GM21360 (cell line): ENCODE data around the gene HAGH.
"Not testable (repeated sequence)": the region's sequence is repeated elsewhere in the genome, so short reads cannot be mapped to it uniquely, and the experiment has no call there.

Source experiments
- ATAC-seq: cut with Tn5 transposase; IDR thresholded peaks from one replicate; pipeline ENCODE4 v1.9.1; 2021; ENCODE audit warnings: mild to moderate bottlenecking, moderate library complexity; ENCODE audit not compliant: unreplicated experiment

Gene HAGH

GRCh38 chr16:1826691-1827573 is at the start of gene HAGH, which contains the start of gene FAHD1:
HAGH (minus strand) TSS chr16:1826825; CDS start chr16:1826787, 38 bp downstream.
FAHD1 (plus strand) TSS chr16:1827206; CDS start chr16:1827239, 33 bp downstream.
- ATAC-seq, result peak; percentile 76

- not testable (repeated sequence) for ATAC-seq
Measured at GRCh38 chr16:1876066-1876465, 49.4 kb upstream of the HAGH start.

- no peak for ATAC-seq
Measured at GRCh38 chr16:1874854-1875253, 48.2 kb upstream of the HAGH start.

GRCh38 chr16:1871974-1872635 is 45.5 kb upstream of the HAGH start, which contains the start of gene MEIOB:
MEIOB (minus strand) TSS chr16:1872164; CDS start chr16:1868175, 3,989 bp downstream.
- ATAC-seq, result no peak

GRCh38 chr16:1870365-1871082 is 43.9 kb upstream of the HAGH start:
- no peak for ATAC-seq

- no peak for ATAC-seq
Measured at GRCh38 chr16:1865902-1866690, 39.5 kb upstream of the HAGH start.

- no peak for ATAC-seq
Measured at GRCh38 chr16:1863681-1864460, 37.2 kb upstream of the HAGH start.

GRCh38 chr16:1862394-1862793 is 35.8 kb upstream of the HAGH start:
- no peak for ATAC-seq

GRCh38 chr16:1861730-1862129 is 35.1 kb upstream of the HAGH start:
- no peak for ATAC-seq

- ATAC-seq, result no peak
Measured at GRCh38 chr16:1859650-1860049, 33.0 kb upstream of the HAGH start.

- no peak for ATAC-seq
Measured at GRCh38 chr16:1858189-1858865, 31.7 kb upstream of the HAGH start.

GRCh38 chr16:1857433-1858097 is 30.9 kb upstream of the HAGH start:
- ATAC-seq, result no peak

GRCh38 chr16:1851793-1852192 is 25.2 kb upstream of the HAGH start:
- no peak for ATAC-seq

GRCh38 chr16:1850981-1851380 is 24.4 kb upstream of the HAGH start:
- ATAC-seq, result no peak

GRCh38 chr16:1846416-1846815 is 19.8 kb upstream of the HAGH start:
- no peak for ATAC-seq

GRCh38 chr16:1845985-1846384 is 19.4 kb upstream of the HAGH start:
- ATAC-seq, result no peak

- ATAC-seq, result no peak
Measured at GRCh38 chr16:1839554-1839953, 12.9 kb upstream of the HAGH start.

GRCh38 chr16:1834096-1834495 is 7.5 kb upstream of the HAGH start:
- ATAC-seq, result no peak
